Measurements from ENCODE around the gene EXOSC7. TPM values are rescaled to one million over a fixed set of nuclear protein-coding genes. Genes with fewer than 3 reads are reported as not detected.

EXOSC7 gene
- total RNA-seq, 5 donors from 2014 or later (not counting 1 experiment from before 2014, with no cell fraction given) = 27.7 to 44.3 (median 42.0) TPM

GRCh38 chr3:45007091-45007490, 31.0 kb downstream of the EXOSC7 start:
- no peaks in the 10 kb centered on the region for H3K9me3 ChIP-seq
- POLR2A ChIA-PET = no interaction called here
- Mint-ChIP-seq H3K4me3 (peak overlapping the region in 2 of 3 donors; percentile 42 to 54), H3K27ac (peak overlapping the region; percentile 72 to 79), H3K4me1 (peaks cover 39 to 72% (median 68%) of the 10 kb centered on the region in 3 donors), H3K27me3 (no peaks in the 10 kb centered on the region), H3K36me3 (peaks cover 69% of the 10 kb centered on the region), H3K9me3 (peaks cover 0 to 4% (median 0%) of the 10 kb centered on the region in 3 donors)
- H3K4me3 ChIP-seq (ENCODE audit: control insufficient read depth in 1 of 2, extremely low read depth in 1 of 2, low read length in 1 of 2) = no peak overlapping the region
- 96% methylated on average over 7 of the region's 8 CpGs for WGBS (ENCODE audit: insufficient coverage)
- H3K4me1 ChIP-seq (ENCODE audit: control insufficient read depth in 1 of 2, extremely low read depth in 1 of 2, insufficient read depth in 2 of 2, low read length in 2 of 2) = peaks cover 18 to 36% of the 10 kb centered on the region in 2 experiments
- no peaks in the 10 kb centered on the region for H3K27me3 ChIP-seq (replicated peaks in 1 of 2; ENCODE audit: control insufficient read depth in 2 of 2, extremely low read depth in 1 of 2, insufficient read depth in 2 of 2, low read length in 1 of 2)
- no peak for DNase-seq
- H3K27ac ChIP-seq (ENCODE audit: low read length) = no peak overlapping the region
- CTCF ChIA-PET = interaction anchor here in 1 of 2 donors (1.1 kb wide), 1 partner anchor 22 kb away, joined by 10 read pairs; no protein-coding TSS in a partner anchor
- ATAC-seq (replicated peaks in 1 of 4) = no peak
- H3K36me3 ChIP-seq (ENCODE audit: control insufficient read depth in 2 of 2, extremely low read depth in 1 of 2, insufficient read depth in 1 of 2, low read length in 1 of 2) = peaks cover 11 to 60% of the 10 kb centered on the region in 2 donors

GRCh38 chr3:45008117-45008516, 32.1 kb downstream of the EXOSC7 start:
- no peak for ATAC-seq (replicated peaks in 1 of 4)
- H3K4me1 Mint-ChIP-seq = peaks cover 36 to 70% (median 69%) of the 10 kb centered on the region in 3 donors
- ChIA-PET POLR2A (no interaction called here), CTCF (no interaction called here)
- Histone ChIP-seq H3K4me1 (ENCODE audit: control insufficient read depth in 1 of 2, extremely low read depth in 1 of 2, insufficient read depth in 2 of 2, low read length in 2 of 2) (peaks cover 15 to 36% of the 10 kb centered on the region in 2 experiments), H3K27ac (ENCODE audit: low read length) (no peak overlapping the region), H3K27me3 (replicated peaks in 1 of 2; ENCODE audit: control insufficient read depth in 2 of 2, extremely low read depth in 1 of 2, insufficient read depth in 2 of 2, low read length in 1 of 2) (no peaks in the 10 kb centered on the region), H3K9me3 (no peaks in the 10 kb centered on the region), H3K4me3 (ENCODE audit: control insufficient read depth in 1 of 2, extremely low read depth in 1 of 2, low read length in 1 of 2) (no peak overlapping the region), H3K36me3 (ENCODE audit: control insufficient read depth in 2 of 2, extremely low read depth in 1 of 2, insufficient read depth in 1 of 2, low read length in 1 of 2) (peaks cover 11 to 58% of the 10 kb centered on the region in 2 donors)
- H3K36me3 Mint-ChIP-seq = peaks cover 69% of the 10 kb centered on the region
- H3K27ac Mint-ChIP-seq = no peak overlapping the region
- no peaks in the 10 kb centered on the region for H3K27me3 Mint-ChIP-seq
- WGBS (ENCODE audit: insufficient coverage) = 100% methylated on average over 1 of the region's 1 CpG
- H3K4me3 Mint-ChIP-seq = peak overlapping the region in 1 of 3 donors; percentile 3
- H3K9me3 Mint-ChIP-seq = peaks cover 0 to 4% (median 0%) of the 10 kb centered on the region in 3 donors
- no peak for DNase-seq

- H3K4me3 Mint-ChIP-seq = no peak overlapping the region
- peaks cover 63% of the 10 kb centered on the region for H3K36me3 Mint-ChIP-seq
- peaks cover 13 to 55% of the 10 kb centered on the region in 2 donors for H3K36me3 ChIP-seq (ENCODE audit: control insufficient read depth in 2 of 2, extremely low read depth in 1 of 2, insufficient read depth in 1 of 2, low read length in 1 of 2)
These were observed 33.8 kb downstream of the EXOSC7 start for GRCh38 chr3:45009868-45010267.

GRCh38 chr3:45010811-45011333, 34.8 kb downstream of the EXOSC7 start:
- no peak for DNase-seq
- POLR2A ChIA-PET = no interaction called here
- no peak overlapping the region for H3K4me3 Mint-ChIP-seq

More at GRCh38 chr3:45009868-45010267, 33.8 kb downstream of the EXOSC7 start:
- DNase-seq (no peak), ATAC-seq (replicated peaks in 1 of 4) (no peak)
- Histone ChIP-seq H3K4me3 (ENCODE audit: control insufficient read depth in 1 of 2, extremely low read depth in 1 of 2, low read length in 1 of 2) (no peak overlapping the region), H3K27me3 (replicated peaks in 1 of 2; ENCODE audit: control insufficient read depth in 2 of 2, extremely low read depth in 1 of 2, insufficient read depth in 2 of 2, low read length in 1 of 2) (no peaks in the 10 kb centered on the region), H3K27ac (ENCODE audit: low read length) (no peak overlapping the region), H3K9me3 (no peaks in the 10 kb centered on the region), H3K4me1 (ENCODE audit: control insufficient read depth in 1 of 2, extremely low read depth in 1 of 2, insufficient read depth in 2 of 2, low read length in 2 of 2) (peaks cover 13 to 36% of the 10 kb centered on the region in 2 experiments)
- Mint-ChIP-seq H3K4me1 (peaks cover 24 to 60% (median 59%) of the 10 kb centered on the region in 3 donors), H3K27ac (peak overlapping the region in 1 of 2 donors; percentile 53), H3K27me3 (no peaks in the 10 kb centered on the region), H3K9me3 (peaks cover 0 to 1% (median 0%) of the 10 kb centered on the region in 3 donors)
- WGBS (ENCODE audit: insufficient coverage) = no CpG with 5 or more reads among the region's 1 CpG
- ChIA-PET POLR2A (no interaction called here), CTCF (no interaction called here)

GRCh38 chr3:45011756-45012508, 35.9 kb downstream of the EXOSC7 start:
- Mint-ChIP-seq H3K9me3 (no peaks in the 10 kb centered on the region), H3K27me3 (no peaks in the 10 kb centered on the region), H3K27ac (peak overlapping the region; percentile 68 to 83), H3K4me1 (peaks cover 12 to 45% (median 44%) of the 10 kb centered on the region in 3 donors), H3K36me3 (peaks cover 60% of the 10 kb centered on the region), H3K4me3 (no peak overlapping the region)
- Histone ChIP-seq H3K4me1 (ENCODE audit: control insufficient read depth in 1 of 2, extremely low read depth in 1 of 2, insufficient read depth in 2 of 2, low read length in 2 of 2) (peaks cover 4 to 17% of the 10 kb centered on the region in 2 experiments), H3K27ac (ENCODE audit: low read length) (peak overlapping the region; percentile 38), H3K4me3 (ENCODE audit: control insufficient read depth in 1 of 2, extremely low read depth in 1 of 2, low read length in 1 of 2) (no peak overlapping the region), H3K27me3 (replicated peaks in 1 of 2; ENCODE audit: control insufficient read depth in 2 of 2, extremely low read depth in 1 of 2, insufficient read depth in 2 of 2, low read length in 1 of 2) (no peaks in the 10 kb centered on the region), H3K9me3 (no peaks in the 10 kb centered on the region), H3K36me3 (ENCODE audit: control insufficient read depth in 2 of 2, extremely low read depth in 1 of 2, insufficient read depth in 1 of 2, low read length in 1 of 2) (peaks cover 15 to 56% of the 10 kb centered on the region in 2 donors)
- DNase-seq (no peak), ATAC-seq (replicated peaks in 1 of 4) (peak in 1 of 4 experiments; percentile 43)
- 92% methylated on average over 2 of the region's 7 CpGs for WGBS (ENCODE audit: insufficient coverage)
- CTCF ChIA-PET = no interaction called here
- POLR2A ChIA-PET = interaction anchor here in 1 of 2 donors (0.7 kb wide), 1 partner anchor 719 kb away, joined by 4 read pairs; no protein-coding TSS in a partner anchor

More at GRCh38 chr3:45010811-45011333, 34.8 kb downstream of the EXOSC7 start:
- WGBS (ENCODE audit: insufficient coverage) = no CpG with 5 or more reads among the region's 3 CpGs
- no peaks in the 10 kb centered on the region for H3K9me3 Mint-ChIP-seq
- peak overlapping the region; percentile 2 for H3K27ac ChIP-seq (ENCODE audit: low read length)
- no peaks in the 10 kb centered on the region for H3K27me3 Mint-ChIP-seq
- peak overlapping the region; percentile 68 to 83 for H3K27ac Mint-ChIP-seq
- CTCF ChIA-PET = interaction anchor here in 1 of 2 donors (0.6 kb wide), 1 partner anchor 1067 kb away, joined by 3 read pairs; no protein-coding TSS in a partner anchor
- no peaks in the 10 kb centered on the region for H3K27me3 ChIP-seq (replicated peaks in 1 of 2; ENCODE audit: control insufficient read depth in 2 of 2, extremely low read depth in 1 of 2, insufficient read depth in 2 of 2, low read length in 1 of 2)
- H3K9me3 ChIP-seq = no peaks in the 10 kb centered on the region
- peaks cover 15 to 50% (median 49%) of the 10 kb centered on the region in 3 donors for H3K4me1 Mint-ChIP-seq
- no peak overlapping the region for H3K4me3 ChIP-seq (ENCODE audit: control insufficient read depth in 1 of 2, extremely low read depth in 1 of 2, low read length in 1 of 2)
- H3K36me3 ChIP-seq (ENCODE audit: control insufficient read depth in 2 of 2, extremely low read depth in 1 of 2, insufficient read depth in 1 of 2, low read length in 1 of 2) = peaks cover 15 to 56% of the 10 kb centered on the region in 2 donors
- no peak for ATAC-seq (replicated peaks in 1 of 4)
- H3K4me1 ChIP-seq (ENCODE audit: control insufficient read depth in 1 of 2, extremely low read depth in 1 of 2, insufficient read depth in 2 of 2, low read length in 2 of 2) = peaks cover 6 to 27% of the 10 kb centered on the region in 2 experiments
- peaks cover 55% of the 10 kb centered on the region for H3K36me3 Mint-ChIP-seq

- Mint-ChIP-seq H3K4me1 (peaks cover 8 to 39% (median 39%) of the 10 kb centered on the region in 3 donors), H3K9me3 (no peaks in the 10 kb centered on the region), H3K27ac (peak overlapping the region in 1 of 2 donors; percentile 83), H3K36me3 (peaks cover 57% of the 10 kb centered on the region), H3K4me3 (no peak overlapping the region), H3K27me3 (no peaks in the 10 kb centered on the region)
- ChIA-PET CTCF (no interaction called here), POLR2A (interaction anchor here in 1 of 2 donors (0.7 kb wide), 1 partner anchor 719 kb away, joined by 4 read pairs; no protein-coding TSS in a partner anchor)
- ATAC-seq (replicated peaks in 1 of 4) (no peak), DNase-seq (no peak)
- Histone ChIP-seq H3K36me3 (ENCODE audit: control insufficient read depth in 2 of 2, extremely low read depth in 1 of 2, insufficient read depth in 1 of 2, low read length in 1 of 2) (peaks cover 9 to 51% of the 10 kb centered on the region in 2 donors), H3K4me3 (ENCODE audit: control insufficient read depth in 1 of 2, extremely low read depth in 1 of 2, low read length in 1 of 2) (no peak overlapping the region), H3K27me3 (replicated peaks in 1 of 2; ENCODE audit: control insufficient read depth in 2 of 2, extremely low read depth in 1 of 2, insufficient read depth in 2 of 2, low read length in 1 of 2) (no peaks in the 10 kb centered on the region), H3K4me1 (ENCODE audit: control insufficient read depth in 1 of 2, extremely low read depth in 1 of 2, insufficient read depth in 2 of 2, low read length in 2 of 2) (peaks cover 3 to 10% of the 10 kb centered on the region in 2 experiments), H3K27ac (ENCODE audit: low read length) (no peak overlapping the region), H3K9me3 (no peaks in the 10 kb centered on the region)
- WGBS (ENCODE audit: insufficient coverage) = no CpG with 5 or more reads among the region's 4 CpGs
These were observed 36.5 kb downstream of the EXOSC7 start for GRCh38 chr3:45012577-45012976.

Measured in T-cell (primary cell).